Thyroid gland (tissue), 4 donors: ENCODE data around the gene ABCB8.

ENCODE experiments used
- POLR2A ChIP-seq, 2 donors: fragments of 450-650 bp; IDR thresholded peaks; one replicate each; pipeline ENCODE4 v1.6.1; 2017; ENCODE audit warnings: antibody characterized with exemption in 2 of 2, mild to moderate bottlenecking in 2 of 2, moderate library complexity in 1 of 2
- TF ChIP-seq, protein P1 (sequence below), 6 experiments: fragments of 200-600 bp in 3 of 6; fragments of 450-650 bp in 3 of 6; sonication (generic) in 3 of 6; IDR thresholded peaks; one replicate each; pipeline ENCODE4 v1.5.1; 2016 to 2019; ENCODE audit warnings: antibody characterized with exemption in 6 of 6, mild to moderate bottlenecking in 2 of 6, inconsistent platforms in 1 of 6, moderate library complexity in 1 of 6

DNA sequence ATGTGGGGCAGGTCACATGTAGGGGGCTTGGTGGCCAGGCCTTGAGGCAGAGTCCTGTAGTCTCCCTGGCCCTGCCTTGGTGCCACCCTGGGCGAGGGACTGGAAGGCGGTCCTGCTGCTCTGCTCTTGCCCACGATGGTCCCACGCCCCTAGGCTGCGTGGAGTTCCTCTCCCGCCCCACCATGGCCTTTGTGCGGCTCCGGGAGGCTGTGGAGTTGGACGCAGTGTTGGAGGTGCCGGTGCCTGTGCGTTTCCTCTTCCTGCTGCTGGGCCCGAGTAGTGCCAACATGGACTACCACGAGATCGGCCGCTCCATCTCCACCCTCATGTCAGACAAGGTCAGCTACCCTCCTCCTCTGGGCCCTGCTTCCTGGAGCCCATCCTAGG is 42.3 kb downstream of the ABCB8 start:
- TF ChIP-seq, protein P1, sequence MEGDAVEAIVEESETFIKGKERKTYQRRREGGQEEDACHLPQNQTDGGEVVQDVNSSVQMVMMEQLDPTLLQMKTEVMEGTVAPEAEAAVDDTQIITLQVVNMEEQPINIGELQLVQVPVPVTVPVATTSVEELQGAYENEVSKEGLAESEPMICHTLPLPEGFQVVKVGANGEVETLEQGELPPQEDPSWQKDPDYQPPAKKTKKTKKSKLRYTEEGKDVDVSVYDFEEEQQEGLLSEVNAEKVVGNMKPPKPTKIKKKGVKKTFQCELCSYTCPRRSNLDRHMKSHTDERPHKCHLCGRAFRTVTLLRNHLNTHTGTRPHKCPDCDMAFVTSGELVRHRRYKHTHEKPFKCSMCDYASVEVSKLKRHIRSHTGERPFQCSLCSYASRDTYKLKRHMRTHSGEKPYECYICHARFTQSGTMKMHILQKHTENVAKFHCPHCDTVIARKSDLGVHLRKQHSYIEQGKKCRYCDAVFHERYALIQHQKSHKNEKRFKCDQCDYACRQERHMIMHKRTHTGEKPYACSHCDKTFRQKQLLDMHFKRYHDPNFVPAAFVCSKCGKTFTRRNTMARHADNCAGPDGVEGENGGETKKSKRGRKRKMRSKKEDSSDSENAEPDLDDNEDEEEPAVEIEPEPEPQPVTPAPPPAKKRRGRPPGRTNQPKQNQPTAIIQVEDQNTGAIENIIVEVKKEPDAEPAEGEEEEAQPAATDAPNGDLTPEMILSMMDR (IDR thresholded peaks at IDR 0.05), result no peak
- TF ChIP-seq POLR2A (IDR thresholded peaks at IDR 0.05), result no peak
